ENCODE data around the gene OXCT1. TPM values are rescaled to one million over a fixed set of nuclear protein-coding genes. Genes with fewer than 3 reads are reported as not detected.

OXCT1 gene
- total and polyA plus RNA-seq, 2 of the 13 experiments (the other 11 are each of a cell fraction or from before 2014, with no cell fraction given), result 0.92 to 4.7 TPM

DNA sequence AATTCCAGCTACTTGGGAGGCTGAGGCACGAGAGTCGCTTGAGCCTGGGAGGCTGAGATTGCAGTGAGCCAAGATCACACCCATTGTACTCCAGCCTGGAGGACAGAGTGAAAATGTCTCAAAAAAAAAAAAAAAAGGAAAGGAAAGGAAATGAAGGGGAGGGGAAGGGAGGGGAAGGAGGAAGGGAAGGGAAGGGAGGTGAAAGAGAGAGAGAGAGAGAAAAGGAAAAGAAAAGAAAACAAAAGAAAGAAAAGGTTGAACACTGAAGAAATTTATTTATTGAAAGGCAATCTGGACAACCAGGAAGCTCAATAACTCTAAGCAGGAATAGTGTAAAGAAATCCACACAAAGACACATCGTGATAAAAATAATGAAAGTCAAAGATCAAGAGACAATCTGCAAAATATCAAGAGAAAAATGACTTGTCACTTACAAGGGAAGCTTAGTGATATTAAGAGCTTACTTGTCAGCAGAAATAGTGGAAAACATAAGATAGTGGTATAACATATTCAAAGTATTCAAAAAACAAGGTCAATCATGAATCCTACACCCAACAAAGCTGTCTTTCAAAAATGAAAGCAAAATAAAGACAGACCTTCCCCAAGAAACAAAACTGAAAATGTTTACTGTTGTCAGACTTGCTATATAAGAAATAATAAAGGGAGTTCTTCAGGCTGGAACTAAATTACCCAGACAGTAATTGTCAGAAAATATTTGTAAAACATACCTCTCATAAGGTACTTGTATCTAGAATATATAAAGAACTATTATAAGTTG is 23.0 kb upstream of the OXCT1 start:
- no peak for TF ChIP-seq HNRNPLL (IDR thresholded peaks at IDR 0.05; ENCODE audit: low read depth, low read length, poor library complexity, severe bottlenecking)
- TF ChIP-seq ETV5 (CRISPR knock-in tag; IDR thresholded peaks at IDR 0.05; ENCODE audit: borderline replicate concordance), result no peak
- TF ChIP-seq HNRNPUL1 (IDR thresholded peaks at IDR 0.05; ENCODE audit: low read depth, low read length), result no peak
- no peak for TF ChIP-seq ZNF124 (CRISPR knock-in tag; IDR thresholded peaks at IDR 0.05)
- no peak for TF ChIP-seq ZNF333 (CRISPR knock-in tag; IDR thresholded peaks at IDR 0.05; ENCODE audit: borderline replicate concordance)
- no peak for TF ChIP-seq CEBPG (CRISPR knock-in tag; IDR thresholded peaks at IDR 0.05)
- no peak for TF ChIP-seq NRL (CRISPR knock-in tag; IDR thresholded peaks at IDR 0.05; ENCODE audit: borderline replicate concordance)
- no peak for TF ChIP-seq ZSCAN20 (CRISPR knock-in tag; IDR thresholded peaks at IDR 0.05; ENCODE audit: borderline replicate concordance)
- no peak for TF ChIP-seq KDM6A (CRISPR knock-in tag; IDR thresholded peaks at IDR 0.05; ENCODE audit: low read depth)
- TF ChIP-seq ZNF724P (CRISPR knock-in tag; IDR thresholded peaks at IDR 0.05; ENCODE audit: borderline replicate concordance), result no peak
- TF ChIP-seq ZNF383 (CRISPR knock-in tag; IDR thresholded peaks at IDR 0.05; ENCODE audit: borderline replicate concordance), result no peak
- no peak for TF ChIP-seq MXD4 (CRISPR knock-in tag; IDR thresholded peaks at IDR 0.05)
- TF ChIP-seq, protein P1, sequence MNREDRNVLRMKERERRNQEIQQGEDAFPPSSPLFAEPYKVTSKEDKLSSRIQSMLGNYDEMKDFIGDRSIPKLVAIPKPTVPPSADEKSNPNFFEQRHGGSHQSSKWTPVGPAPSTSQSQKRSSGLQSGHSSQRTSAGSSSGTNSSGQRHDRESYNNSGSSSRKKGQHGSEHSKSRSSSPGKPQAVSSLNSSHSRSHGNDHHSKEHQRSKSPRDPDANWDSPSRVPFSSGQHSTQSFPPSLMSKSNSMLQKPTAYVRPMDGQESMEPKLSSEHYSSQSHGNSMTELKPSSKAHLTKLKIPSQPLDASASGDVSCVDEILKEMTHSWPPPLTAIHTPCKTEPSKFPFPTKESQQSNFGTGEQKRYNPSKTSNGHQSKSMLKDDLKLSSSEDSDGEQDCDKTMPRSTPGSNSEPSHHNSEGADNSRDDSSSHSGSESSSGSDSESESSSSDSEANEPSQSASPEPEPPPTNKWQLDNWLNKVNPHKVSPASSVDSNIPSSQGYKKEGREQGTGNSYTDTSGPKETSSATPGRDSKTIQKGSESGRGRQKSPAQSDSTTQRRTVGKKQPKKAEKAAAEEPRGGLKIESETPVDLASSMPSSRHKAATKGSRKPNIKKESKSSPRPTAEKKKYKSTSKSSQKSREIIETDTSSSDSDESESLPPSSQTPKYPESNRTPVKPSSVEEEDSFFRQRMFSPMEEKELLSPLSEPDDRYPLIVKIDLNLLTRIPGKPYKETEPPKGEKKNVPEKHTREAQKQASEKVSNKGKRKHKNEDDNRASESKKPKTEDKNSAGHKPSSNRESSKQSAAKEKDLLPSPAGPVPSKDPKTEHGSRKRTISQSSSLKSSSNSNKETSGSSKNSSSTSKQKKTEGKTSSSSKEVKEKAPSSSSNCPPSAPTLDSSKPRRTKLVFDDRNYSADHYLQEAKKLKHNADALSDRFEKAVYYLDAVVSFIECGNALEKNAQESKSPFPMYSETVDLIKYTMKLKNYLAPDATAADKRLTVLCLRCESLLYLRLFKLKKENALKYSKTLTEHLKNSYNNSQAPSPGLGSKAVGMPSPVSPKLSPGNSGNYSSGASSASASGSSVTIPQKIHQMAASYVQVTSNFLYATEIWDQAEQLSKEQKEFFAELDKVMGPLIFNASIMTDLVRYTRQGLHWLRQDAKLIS (CRISPR knock-in tag; IDR thresholded peaks at IDR 0.05), result no peak
- ATAC-seq (no peak), FAIRE-seq (no peak), DNase-seq (ENCODE audit: low spot score) (no peak)
- Histone ChIP-seq H3K4me1 (ENCODE audit: insufficient read depth, low read length) (no peaks in the 10 kb centered on the region), H3K4me2 (ENCODE audit: low read depth, low read length) (no peak overlapping the region), H2AFZ (ENCODE audit: low read length) (no peak overlapping the region), H3K4me3 (replicated peaks in 1 of 3; ENCODE audit: insufficient read depth in 1 of 3, low read depth in 2 of 3, low read length in 3 of 3) (no peak overlapping the region), H3K9me3 (ENCODE audit: low read length) (no peaks in the 10 kb centered on the region), H4K20me1 (ENCODE audit: insufficient read depth, low read length) (no peaks in the 10 kb centered on the region), H3K36me3 (replicated peaks in 1 of 2; ENCODE audit: control insufficient read depth in 1 of 2, insufficient read depth in 2 of 2, low read length in 2 of 2) (no peaks in the 10 kb centered on the region), H3K79me2 (ENCODE audit: insufficient read depth, low read length) (no peaks in the 10 kb centered on the region), H3K27ac (ENCODE audit: extremely low read length, insufficient read depth, low read length) (no peak overlapping the region), H3K27me3 (ENCODE audit: control insufficient read depth in 1 of 2, insufficient read depth in 2 of 2, low read length in 2 of 2) (no peaks in the 10 kb centered on the region), H3K9ac (ENCODE audit: insufficient read depth, low read depth, low read length) (no peak overlapping the region)
- WGBS (ENCODE audit: low lambda C conversion rate), result 8% methylated on average over 3 of the region's 3 CpGs
- BruUV-seq (replicated peaks), result no TSS peak
- in situ Hi-C loops (cut with HindIII; ENCODE audit: extremely low pct_ligation_motif_present, low pct_unique_long_range_greater_than_20kb) (no loop called here), intact Hi-C loops (cut with micrococcal nuclease; ENCODE audit: unreplicated experiment) (no loop called here)
- POLR2A ChIA-PET, result interaction anchor here (1.1 kb wide), 1 partner anchor 11 kb away, joined by 3 read pairs; the partner anchor contains the start of gene RIMOC1
- CTCF ChIA-PET (ENCODE audit: low intra/inter-chr PET ratio, low total read pairs), result no interaction called here
